T47D (cell line): ENCODE results near the gene UGT1A6.
A peak's percentile ranks its signal among the peaks of the same experiment; 100 is the strongest.
"Not testable (repeated sequence)": the region's sequence is repeated elsewhere in the genome, so short reads cannot be mapped to it uniquely, and the experiment has no call there.

Experiments used
- DNase-seq, 2 experiments: peaks; one replicate each; pipeline versions ENCODE4 v3.0.0 to v3.0.0-alpha.2; 2011 to 2012; ENCODE audit warnings: low read depth in 1 of 2, low spot score in 1 of 2
- JUND ChIP-seq: IDR thresholded peaks from 2 replicates; pipeline ENCODE4 v1.6.1; 2012; ENCODE audit warnings: low read depth
- in situ Hi-C: cut with HindIII; loops from 2 replicates; pipeline ENCODE4 v1.10.0; 2016; ENCODE audit warnings: low sequenced_read_pairs, low pct_unique_long_range_greater_than_20kb

UGT1A6 gene

GRCh38 chr2:233692648-233693047, at the start of gene UGT1A6:
Gene UGT1A6, plus strand, starts transcription at chr2:233692890. Its CDS starts 115 bp downstream, at chr2:233693005.
- no peak for TF ChIP-seq JUND
- no peak for DNase-seq
- in situ Hi-C loops: no loop called here

DNA sequence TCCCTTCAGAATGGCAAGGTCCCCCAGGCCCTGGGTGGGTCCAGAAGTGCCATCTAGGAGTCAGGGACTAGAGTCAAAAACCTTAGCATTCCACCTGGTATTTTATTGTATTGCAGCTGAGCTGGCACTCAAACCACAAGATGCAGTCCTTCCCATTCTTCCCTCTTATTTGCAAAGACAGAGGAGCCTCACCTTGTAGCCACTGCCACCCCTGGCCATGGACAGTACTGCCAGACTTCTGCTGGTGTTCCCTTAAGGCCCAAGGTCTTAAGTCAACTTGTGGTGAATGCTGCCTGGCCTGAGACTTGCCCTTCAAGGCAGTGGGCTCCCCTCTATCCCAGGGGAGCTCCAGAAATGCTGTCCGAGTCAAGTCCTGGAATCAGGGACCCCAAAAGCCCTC, 49.6 kb upstream of the UGT1A6 start:
- peak in 1 of 2 experiments; percentile 29 for DNase-seq
- TF ChIP-seq JUND: no peak
- in situ Hi-C loops: no loop called here

DNA sequence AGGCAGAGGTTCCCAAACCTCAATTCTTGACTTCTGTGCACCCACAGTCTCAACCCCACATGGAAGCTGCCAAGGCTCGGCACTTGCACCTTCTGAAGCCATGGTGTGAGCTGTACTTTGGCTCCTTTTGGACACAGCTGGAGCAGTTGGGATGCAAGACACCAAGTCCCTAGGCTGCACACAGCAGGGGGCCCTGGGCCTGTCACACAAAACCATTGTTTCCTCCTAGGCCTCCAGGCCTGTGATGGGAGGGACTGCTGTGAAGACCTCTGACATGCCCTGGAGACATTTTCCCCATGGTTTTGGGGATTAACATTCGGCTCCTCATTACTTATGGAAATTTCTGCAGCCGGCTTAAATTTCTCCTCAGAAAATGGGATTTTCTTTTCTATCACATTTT, 46.7 kb upstream of the UGT1A6 start:
- in situ Hi-C loops, DNase-seq: not testable (repeated sequence)

- in situ Hi-C loops: no loop called here
- TF ChIP-seq JUND: no peak
- DNase-seq: no peak
Measured at GRCh38 chr2:233650981-233651380, 41.7 kb upstream of the UGT1A6 start.

DNA sequence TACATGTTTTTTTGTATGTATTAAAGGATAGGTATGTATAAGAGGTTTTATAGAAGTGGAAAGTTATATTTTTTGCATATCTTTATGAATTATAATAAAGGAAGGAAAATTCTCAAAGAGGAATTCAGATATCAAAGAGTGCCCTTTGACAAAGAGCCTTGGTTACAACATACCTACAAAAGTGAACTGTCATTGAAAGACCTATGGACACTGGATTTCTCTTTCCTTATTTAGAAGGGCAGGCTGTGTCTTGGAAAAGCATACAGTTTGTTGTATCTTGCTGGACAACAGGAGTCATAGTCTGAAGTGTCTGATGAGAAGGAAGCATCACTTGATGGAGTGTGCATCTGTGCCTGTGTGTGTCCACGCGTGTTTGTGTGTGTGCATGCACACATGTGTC, 41.3 kb upstream of the UGT1A6 start:
- in situ Hi-C loops: no loop called here
- TF ChIP-seq JUND: no peak
- DNase-seq: no peak

DNA sequence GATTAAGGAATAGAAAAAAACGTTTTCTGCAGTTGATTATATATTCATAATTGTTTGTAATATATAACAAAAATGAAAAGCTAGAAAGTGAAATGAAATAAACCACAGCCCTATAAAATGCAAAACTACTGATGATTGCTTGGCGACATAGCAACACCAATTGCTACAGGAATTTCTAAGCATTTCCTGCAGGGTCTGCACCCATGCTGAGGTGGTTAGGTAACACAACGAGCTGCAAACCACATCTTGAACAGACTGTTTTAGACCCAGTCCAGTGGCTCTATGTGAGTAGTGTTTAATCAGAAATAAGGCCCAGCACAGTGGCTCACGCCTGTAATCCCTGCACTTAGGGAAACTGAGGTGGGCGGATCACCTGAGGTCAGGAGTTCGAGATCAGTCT, 38.2 kb upstream of the UGT1A6 start:
- in situ Hi-C loops: no loop called here
- DNase-seq: no peak
- TF ChIP-seq JUND: no peak

- no peak for TF ChIP-seq JUND
- no peak for DNase-seq
- in situ Hi-C loops: no loop called here
Measured at GRCh38 chr2:233655043-233655442, 37.6 kb upstream of the UGT1A6 start.

DNA sequence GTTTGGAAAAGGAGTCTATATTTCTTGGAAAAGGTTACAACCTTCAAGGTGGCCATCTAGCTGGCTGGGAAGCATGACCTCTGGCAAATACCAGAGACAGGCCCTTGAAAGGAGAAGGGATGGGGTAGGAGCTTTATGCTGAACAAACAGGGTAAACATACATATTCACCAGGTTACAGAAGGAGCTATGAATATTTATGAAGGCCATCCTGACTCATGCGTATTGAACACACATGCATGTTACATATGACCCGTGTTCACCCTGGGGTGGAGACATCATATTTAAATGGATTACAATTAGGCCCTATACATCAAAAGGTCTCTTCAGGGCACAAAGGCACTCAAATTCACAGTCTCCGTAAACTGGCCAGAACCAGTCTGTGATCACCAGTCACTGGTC, 36.7 kb upstream of the UGT1A6 start:
- in situ Hi-C loops, DNase-seq: not testable (repeated sequence)

GRCh38 chr2:233656443-233656842, 36.2 kb upstream of the UGT1A6 start:
- no peak for DNase-seq
- no peak for TF ChIP-seq JUND
- in situ Hi-C loops: no loop called here

DNA sequence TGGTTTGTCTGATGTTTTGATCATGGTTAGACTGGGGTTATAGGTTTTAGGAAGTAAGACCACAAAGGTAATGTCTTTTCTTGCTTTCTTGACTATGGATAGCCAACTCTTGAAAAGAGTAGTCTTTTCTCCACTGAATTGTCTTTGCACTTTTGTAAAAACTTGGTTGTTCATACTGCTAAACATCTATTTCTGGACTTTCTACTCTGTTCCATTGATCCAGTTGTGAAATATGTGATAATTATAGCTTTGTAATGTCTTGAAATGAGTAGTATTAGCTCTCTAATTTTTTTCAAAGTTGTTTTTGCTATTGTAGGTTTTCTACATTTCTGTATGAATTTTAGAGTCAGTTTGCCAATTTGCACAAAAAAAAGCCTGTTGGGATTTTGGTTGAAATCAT, 34.1 kb upstream of the UGT1A6 start:
- DNase-seq: no peak
- in situ Hi-C loops: no loop called here
- TF ChIP-seq JUND: no peak

DNA sequence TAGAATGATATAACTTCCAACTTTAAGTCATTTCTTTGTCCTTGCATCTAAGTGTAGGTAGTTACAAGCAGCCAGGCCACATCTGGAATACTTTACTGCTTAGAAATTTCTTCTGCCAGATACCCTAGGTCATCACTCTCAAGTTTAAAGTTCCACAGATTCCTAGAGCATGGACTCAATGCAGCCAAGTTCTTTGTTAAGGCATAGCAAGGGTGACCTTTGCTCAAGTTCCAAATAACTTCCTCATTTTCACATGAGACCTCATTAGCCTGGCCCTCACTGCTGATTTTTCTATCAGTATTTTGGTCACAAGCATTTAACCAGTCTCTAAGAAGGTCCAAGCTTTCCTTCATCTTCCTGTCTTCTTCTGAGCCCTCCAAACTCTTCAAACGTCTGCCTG, 28.8 kb upstream of the UGT1A6 start:
- in situ Hi-C loops: no loop called here

GRCh38 chr2:233668605-233669260, 24.0 kb upstream of the UGT1A6 start:
- TF ChIP-seq JUND: no peak
- in situ Hi-C loops: no loop called here

More for the DNA sequence above, 28.8 kb upstream of the UGT1A6 start:
- TF ChIP-seq JUND: no peak
- no peak for DNase-seq

DNA sequence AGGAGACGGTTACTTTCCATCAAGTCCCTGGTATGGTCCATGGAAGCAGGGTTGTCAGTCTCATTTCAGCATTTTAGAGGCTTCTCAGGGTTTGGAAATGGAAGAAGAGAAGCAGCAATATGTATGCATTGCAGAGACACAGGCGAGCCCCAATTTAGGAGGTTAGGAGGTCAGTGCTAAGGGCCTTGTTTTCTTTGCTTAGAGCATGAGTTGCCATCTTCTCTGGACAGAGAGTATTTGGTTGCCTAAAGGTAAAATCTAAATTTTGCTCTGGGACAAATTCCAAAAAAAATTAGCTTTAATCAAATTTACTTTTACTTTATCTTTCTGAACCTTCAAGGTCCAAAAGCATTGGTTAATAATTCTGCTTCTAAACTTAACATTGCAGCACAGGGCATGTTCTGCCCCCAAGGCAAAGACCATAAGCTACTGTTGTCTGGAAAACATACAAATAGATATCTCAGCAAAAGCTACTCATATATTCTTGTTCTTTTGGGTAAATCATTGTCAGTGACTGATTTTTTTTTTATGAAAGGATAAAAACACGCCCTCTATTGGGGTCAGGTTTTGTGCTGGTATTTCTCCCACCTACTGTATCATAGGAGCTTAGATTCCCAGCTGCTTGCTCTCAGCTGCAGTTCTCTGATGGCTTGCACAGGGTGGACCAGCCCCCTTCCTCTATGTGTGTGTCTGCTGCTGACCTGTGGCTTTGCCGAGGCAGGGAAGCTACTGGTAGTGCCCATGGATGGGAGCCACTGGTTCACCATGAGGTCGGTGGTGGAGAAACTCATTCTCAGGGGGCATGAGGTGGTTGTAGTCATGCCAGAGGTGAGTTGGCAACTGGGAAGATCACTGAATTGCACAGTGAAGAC, 21.2 kb upstream of the UGT1A6 start, which contains the start of gene UGT1A9:
Gene UGT1A9, plus strand, starts transcription at position 609 of the 872 bp plus-strand sequence. Its CDS starts 37 bp downstream, at position 646.
- TF ChIP-seq JUND: no peak
- in situ Hi-C loops: no loop called here
- DNase-seq: no peak

More at GRCh38 chr2:233668605-233669260, 24.0 kb upstream of the UGT1A6 start:
- no peak for DNase-seq

- in situ Hi-C loops: no loop called here
- no peak for TF ChIP-seq JUND
- DNase-seq: no peak
Measured at GRCh38 chr2:233672886-233673285, 19.8 kb upstream of the UGT1A6 start.
